Left lung (tissue), 10 donors: ENCODE results near the gene EYA2. TPM values are rescaled to one million over a fixed set of nuclear protein-coding genes. Genes with fewer than 3 reads are reported as not detected.

ENCODE experiments used
- ATAC-seq: fragments of 200-7000 bp; cut with Tn5 transposase; one replicate; pipeline ENCODE4 v1.9.1; 2020; ENCODE audit warnings: moderate library complexity
- DNase-seq, 4 donors: peaks; one replicate each; pipeline ENCODE4 v3.0.0-alpha.2; 2013 to 2020
- H3K27ac ChIP-seq, 2 donors: fragments of 200-600 bp; sonication (generic) in 1 of 2; one replicate each; pipeline versions ENCODE4 v1.5.0 to v1.8.0; 2020 to 2021
- H3K27me3 ChIP-seq, 2 donors: fragments of 200-600 bp; sonication (generic) in 1 of 2; one replicate each; pipeline versions ENCODE4 v1.5.0 to v1.8.0; 2020 to 2021
- H3K36me3 ChIP-seq, 2 donors: fragments of 200-600 bp; sonication (generic) in 1 of 2; one replicate each; pipeline versions ENCODE4 v1.5.0 to v1.8.0; 2020 to 2021
- H3K4me1 ChIP-seq, 2 donors: fragments of 200-600 bp; one replicate each; pipeline ENCODE4 v1.8.0; 2021
- H3K4me3 ChIP-seq, 2 donors: fragments of 200-600 bp; sonication (generic) in 1 of 2; one replicate each; pipeline versions ENCODE4 v1.5.0 to v1.8.0; 2020 to 2021; ENCODE audit warnings: mild to moderate bottlenecking in 1 of 2
- H3K9me3 ChIP-seq, 2 donors: fragments of 200-600 bp; sonication (generic) in 1 of 2; one replicate each; pipeline versions ENCODE4 v1.5.0 to v1.8.0; 2020 to 2021
- intact Hi-C, 2 donors: fragments of 100-400 bp; cut with DNase I; formaldehyde crosslinking; loops; one replicate each; pipeline versions ENCODE4 v1.11.2 to v1.14.2; 2022
- polyA plus RNA-seq, 6 donors: library from polyadenylated mRNA; unstranded; fragments of 120-200 nt; gene quantifications; one replicate each; pipeline ENCODE4 v1.2.1, GENCODE V29; 2013; ENCODE audit not compliant: insufficient read length in 6 of 6
- total RNA-seq, 2 donors: library from RNA; stranded (reverse); fragmentation: NEBNext Ultra II Directional; extraction: Animal tissue kit (Norgen Biotek cat#: 25700); gene quantifications; one replicate each; pipeline ENCODE4 v1.2.1, GENCODE V29; 2021
- TF ChIP-seq, protein P1 (sequence below), 2 donors: fragments of 200-600 bp; sonication (generic) in 1 of 2; IDR thresholded peaks; one replicate each; pipeline versions ENCODE4 v1.5.0 to v1.8.0; 2021; ENCODE audit warnings: antibody characterized with exemption in 2 of 2
- donor health status: DM: no; HTN: yes; CAD: no.
- donor health status: DM: no; HTN: no; CAD: no.

Gene EYA2
- total and polyA plus RNA-seq, 8 donors: 0.77 to 2.3 (median 1.2) TPM

DNA sequence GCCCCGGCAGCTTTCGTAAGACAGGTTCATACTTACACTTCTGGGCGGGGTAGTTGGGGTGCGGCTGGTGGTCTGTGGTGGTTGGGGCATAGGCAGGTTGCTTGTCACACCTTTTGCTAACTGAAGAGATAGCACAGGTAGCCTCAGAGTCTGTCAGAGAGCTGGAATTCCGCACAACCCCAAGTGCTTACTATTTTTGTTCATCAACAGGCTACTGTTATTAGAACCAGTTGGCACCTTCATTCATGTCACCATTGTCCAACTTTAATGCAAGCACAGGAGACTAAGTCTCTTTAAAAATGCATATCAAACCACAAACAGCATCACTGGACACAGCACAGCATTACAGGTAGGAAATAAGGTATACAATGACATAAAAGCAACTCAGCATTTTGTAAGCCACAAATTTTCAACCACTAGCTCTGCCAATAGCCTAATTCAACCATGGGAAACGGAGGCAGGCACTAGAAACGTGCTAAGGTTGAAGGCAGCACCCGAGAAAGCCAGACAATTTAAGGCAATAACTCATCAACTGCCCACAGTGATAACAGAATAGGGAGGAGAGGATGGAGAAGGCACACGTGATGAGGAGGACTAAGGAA, 318.1 kb downstream of the EYA2 start:
- TF ChIP-seq, protein P1, sequence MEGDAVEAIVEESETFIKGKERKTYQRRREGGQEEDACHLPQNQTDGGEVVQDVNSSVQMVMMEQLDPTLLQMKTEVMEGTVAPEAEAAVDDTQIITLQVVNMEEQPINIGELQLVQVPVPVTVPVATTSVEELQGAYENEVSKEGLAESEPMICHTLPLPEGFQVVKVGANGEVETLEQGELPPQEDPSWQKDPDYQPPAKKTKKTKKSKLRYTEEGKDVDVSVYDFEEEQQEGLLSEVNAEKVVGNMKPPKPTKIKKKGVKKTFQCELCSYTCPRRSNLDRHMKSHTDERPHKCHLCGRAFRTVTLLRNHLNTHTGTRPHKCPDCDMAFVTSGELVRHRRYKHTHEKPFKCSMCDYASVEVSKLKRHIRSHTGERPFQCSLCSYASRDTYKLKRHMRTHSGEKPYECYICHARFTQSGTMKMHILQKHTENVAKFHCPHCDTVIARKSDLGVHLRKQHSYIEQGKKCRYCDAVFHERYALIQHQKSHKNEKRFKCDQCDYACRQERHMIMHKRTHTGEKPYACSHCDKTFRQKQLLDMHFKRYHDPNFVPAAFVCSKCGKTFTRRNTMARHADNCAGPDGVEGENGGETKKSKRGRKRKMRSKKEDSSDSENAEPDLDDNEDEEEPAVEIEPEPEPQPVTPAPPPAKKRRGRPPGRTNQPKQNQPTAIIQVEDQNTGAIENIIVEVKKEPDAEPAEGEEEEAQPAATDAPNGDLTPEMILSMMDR (IDR thresholded peaks at IDR 0.05): no peak
- no peak for ATAC-seq
- intact Hi-C loops: no loop called here
- H3K36me3 ChIP-seq: peaks cover 0 to 97% of the 10 kb centered on the region in 2 donors
- no peaks in the 10 kb centered on the region for H3K9me3 ChIP-seq
- H3K27me3 ChIP-seq: no peaks in the 10 kb centered on the region
- DNase-seq: no peak
- H3K4me3 ChIP-seq: no peak overlapping the region
- H3K4me1 ChIP-seq: no peaks in the 10 kb centered on the region
- H3K27ac ChIP-seq: no peak overlapping the region

DNA sequence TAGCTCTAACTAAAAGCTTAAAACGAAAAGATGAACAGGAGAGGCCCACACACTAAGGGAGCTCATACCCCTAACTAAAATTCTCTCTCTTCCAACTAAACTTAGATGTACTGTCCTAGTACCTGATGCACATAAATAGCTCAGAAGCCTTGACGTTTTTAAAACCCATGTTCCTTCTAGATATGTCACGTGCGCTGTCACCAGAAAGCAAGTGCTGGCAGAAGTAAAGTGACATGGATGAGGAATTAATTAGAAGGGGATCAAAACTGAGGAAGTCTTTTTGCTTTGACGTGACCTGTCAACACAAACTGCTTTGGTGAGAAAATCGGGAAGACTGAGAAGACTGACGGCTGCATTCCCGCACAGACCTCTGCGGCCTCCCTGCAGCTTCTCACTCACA, 319.3 kb downstream of the EYA2 start:
- H3K27ac ChIP-seq: no peak overlapping the region
- peaks cover 0 to 97% of the 10 kb centered on the region in 2 donors for H3K36me3 ChIP-seq
- H3K4me1 ChIP-seq: no peaks in the 10 kb centered on the region
- H3K9me3 ChIP-seq: no peaks in the 10 kb centered on the region
- no peak for ATAC-seq
- H3K27me3 ChIP-seq: no peaks in the 10 kb centered on the region
- intact Hi-C loops: no loop called here
- TF ChIP-seq, protein P1 (IDR thresholded peaks at IDR 0.05): no peak
- no peak for DNase-seq
- no peak overlapping the region for H3K4me3 ChIP-seq

DNA sequence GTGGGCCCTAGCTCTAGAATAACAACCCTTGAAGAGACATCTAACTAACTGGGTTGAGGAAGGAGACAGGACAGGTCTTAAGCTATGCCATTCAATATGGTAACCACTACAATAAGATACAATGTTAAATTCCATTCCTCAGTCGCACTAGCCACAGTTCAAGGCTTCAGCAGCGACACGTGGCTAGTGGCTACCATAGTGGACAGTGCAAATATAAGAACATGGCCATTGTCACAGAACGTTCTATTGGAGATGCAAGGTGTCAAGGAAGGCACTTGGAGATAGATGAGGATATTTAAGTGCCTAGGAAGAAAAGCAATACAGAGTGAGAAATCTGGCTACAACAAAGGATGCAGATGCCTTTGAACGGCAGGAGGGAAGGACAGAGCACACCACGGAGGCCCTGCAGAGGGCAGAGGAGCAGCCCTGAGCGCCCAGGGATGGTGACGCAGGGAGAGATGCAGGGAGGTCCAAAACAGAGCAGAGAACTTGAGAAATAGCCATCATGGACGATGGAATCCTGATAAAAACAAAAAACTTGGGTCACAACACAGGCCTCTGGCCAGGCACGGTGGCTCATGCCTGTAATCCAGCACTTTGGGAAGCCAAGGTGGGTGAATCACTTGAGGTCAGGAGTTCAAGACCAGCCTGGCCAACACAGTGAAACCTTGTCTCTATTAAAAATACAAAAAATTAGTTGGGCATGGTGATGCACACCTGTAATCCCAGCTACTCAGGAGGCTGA, 321.2 kb downstream of the EYA2 start:
- no peak for ATAC-seq
- intact Hi-C loops: no loop called here
- no peaks in the 10 kb centered on the region for H3K9me3 ChIP-seq

DNA sequence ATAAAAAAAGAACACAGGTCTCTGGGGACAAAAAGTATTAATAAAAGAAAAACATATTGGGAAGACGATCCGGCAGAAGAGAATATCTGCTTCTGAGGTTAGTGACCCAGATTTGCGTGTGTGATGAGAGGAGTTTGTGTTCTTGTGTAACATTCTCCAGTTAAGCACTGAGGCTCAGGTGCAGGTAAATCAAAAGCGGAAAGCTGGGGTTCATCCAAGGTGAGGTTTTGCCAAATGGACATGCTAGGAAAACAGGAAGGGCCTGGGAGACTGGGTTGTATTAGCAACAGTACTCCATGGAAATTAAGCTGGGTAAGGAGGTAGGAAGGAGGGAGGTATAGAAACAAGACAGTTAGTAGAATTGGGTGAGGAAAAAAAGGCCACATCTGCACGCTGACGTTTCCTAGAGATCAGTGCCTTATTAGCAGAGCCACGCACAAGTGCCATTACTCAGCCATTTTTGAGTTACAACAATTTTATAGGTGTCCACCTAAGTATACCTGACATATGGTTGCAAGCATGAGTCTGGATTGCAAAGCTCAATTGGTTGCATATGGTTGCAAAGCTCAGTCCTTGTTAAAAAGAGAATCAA, 322.3 kb downstream of the EYA2 start:
- no peaks in the 10 kb centered on the region for H3K4me1 ChIP-seq
- TF ChIP-seq, protein P1 (IDR thresholded peaks at IDR 0.05): no peak
- H3K4me3 ChIP-seq: no peak overlapping the region

More for the DNA sequence above, 321.2 kb downstream of the EYA2 start:
- no peaks in the 10 kb centered on the region for H3K27me3 ChIP-seq
- H3K27ac ChIP-seq: no peak overlapping the region
- H3K4me1 ChIP-seq: no peaks in the 10 kb centered on the region
- peaks cover 0 to 97% of the 10 kb centered on the region in 2 donors for H3K36me3 ChIP-seq
- no peak for DNase-seq
- H3K4me3 ChIP-seq: no peak overlapping the region
- TF ChIP-seq, protein P1 (IDR thresholded peaks at IDR 0.05): no peak

More for the DNA sequence above, 322.3 kb downstream of the EYA2 start:
- no peak for DNase-seq
- Histone ChIP-seq H3K27me3 (no peaks in the 10 kb centered on the region), H3K36me3 (peaks cover 0 to 97% of the 10 kb centered on the region in 2 donors), H3K27ac (no peak overlapping the region), H3K9me3 (no peaks in the 10 kb centered on the region)
- ATAC-seq: no peak
- intact Hi-C loops: no loop called here
